GM21367 (cell line): ENCODE measurements around the gene SLC4A7.
A peak's percentile ranks its signal among the peaks of the same experiment; 100 is the strongest.
"Not testable (repeated sequence)": the region's sequence is repeated elsewhere in the genome, so short reads cannot be mapped to it uniquely, and the experiment has no call there.

Source experiments
- ATAC-seq: cut with Tn5 transposase; IDR thresholded peaks from one replicate; pipeline ENCODE4 v1.9.1; 2021; ENCODE audit not compliant: unreplicated experiment

The SLC4A7 gene

GRCh38 chr3:27487383-27487782 lies 3.2 kb upstream of the SLC4A7 start:
- ATAC-seq, result no peak

DNA sequence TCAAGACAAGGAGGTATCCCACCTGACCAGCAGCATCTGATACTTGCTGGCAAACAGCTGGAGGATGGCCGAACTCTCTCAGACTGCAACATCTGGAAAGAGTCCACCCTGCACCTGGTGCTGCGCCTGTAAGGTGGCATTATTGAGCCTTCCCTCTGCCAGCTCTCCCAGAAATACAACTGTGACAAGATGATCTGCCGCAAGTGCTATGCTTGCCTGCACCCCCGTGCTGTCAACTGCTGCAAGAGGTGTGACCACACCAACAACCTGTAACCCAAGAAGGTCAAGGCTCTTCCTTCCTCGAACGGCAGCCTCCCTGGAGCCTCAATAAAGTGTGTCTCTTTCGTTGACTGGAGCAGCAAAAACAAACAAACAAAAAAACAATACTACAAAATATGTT lies 2.2 kb upstream of the SLC4A7 start:
- no peak for ATAC-seq

- no peak for ATAC-seq
Observed at GRCh38 chr3:27485866-27486265, 1.7 kb upstream of the SLC4A7 start.

GRCh38 chr3:27483117-27484014 lies 818 bp downstream of the SLC4A7 start:
- peak; percentile 23 for ATAC-seq

DNA sequence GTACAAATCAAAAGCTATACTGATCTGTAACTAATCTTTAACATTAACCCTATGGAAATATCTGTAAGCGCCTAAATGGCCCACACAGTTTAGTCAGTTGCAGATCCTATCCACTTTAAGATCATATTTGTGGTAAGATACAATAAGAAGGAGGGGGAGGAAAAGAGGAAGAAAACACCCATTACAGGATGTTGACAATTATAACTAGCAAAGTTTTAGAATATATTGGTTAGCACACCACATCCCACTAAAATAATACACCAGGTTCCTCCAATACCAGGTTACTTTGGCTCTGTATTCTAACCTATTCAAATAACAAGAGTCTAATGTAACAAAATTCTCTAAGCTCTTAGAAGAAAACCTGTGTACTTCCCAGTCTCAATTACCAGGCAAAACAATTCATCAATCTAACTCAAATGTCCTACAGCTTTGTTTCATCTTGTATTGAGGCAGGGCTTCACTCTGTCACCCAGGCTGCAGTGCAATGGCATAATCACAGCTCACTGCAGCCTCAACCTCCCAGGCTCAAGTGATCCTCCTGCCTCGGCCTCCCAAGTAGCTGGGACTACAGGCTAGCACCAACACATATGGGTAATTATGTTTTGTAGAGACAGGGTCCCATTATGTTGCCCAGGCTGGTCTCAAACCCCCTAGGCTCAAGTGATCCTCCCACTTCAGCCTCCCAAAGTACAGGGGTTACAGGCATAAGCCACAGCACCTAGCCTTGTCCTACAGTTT lies 4.2 kb downstream of the SLC4A7 start:
- no peak for ATAC-seq

DNA sequence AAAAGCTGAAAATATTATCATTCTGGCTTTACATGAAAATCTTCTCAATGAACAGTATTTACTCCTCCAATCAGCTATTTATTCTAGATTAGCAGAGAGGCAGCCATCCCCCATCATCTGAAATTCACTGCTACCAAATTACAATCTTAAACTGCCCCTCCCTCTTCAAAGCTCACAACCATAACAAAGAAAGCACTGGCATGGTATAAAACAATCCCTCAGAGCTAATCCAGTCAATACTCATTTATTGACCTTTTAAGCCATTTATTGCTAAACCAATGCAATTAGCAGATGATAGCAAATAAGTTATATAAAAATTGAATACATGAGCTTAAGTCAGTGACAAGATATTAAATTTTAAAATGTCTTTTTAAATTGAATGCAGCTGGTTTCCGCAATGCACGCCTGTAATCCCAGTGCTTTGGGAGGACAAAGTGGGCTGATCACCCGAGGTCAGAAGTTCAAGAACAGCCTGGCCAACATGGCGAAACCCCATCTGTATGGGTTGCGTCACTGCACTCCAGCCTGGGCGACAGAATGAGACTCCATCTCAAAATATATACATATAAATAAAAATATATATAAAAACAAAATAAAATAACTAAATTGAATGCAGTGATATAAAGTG lies 12.1 kb downstream of the SLC4A7 start:
- ATAC-seq, result no peak

- no peak for ATAC-seq
Observed at GRCh38 chr3:27468283-27468886, 15.8 kb downstream of the SLC4A7 start.

DNA sequence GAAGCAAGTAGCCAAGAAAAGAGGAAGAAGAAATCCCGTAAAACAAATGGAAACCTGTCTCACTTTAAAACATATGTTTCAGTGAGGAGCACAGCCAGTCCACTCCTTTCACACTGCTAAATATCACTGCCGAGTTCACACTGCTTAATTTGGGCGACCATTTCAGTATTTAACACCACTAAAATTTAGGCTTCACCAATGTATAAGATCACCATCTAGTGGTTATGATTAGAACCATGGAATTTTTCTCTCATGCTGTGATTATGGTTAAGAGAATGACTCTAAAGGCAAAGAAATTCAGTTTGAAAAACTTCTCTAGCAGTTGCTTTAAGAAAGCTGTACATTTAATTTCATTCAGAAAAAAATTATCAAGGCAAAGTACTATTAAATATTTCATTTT lies 16.6 kb downstream of the SLC4A7 start:
- ATAC-seq, result peak; percentile 96

GRCh38 chr3:27464646-27465045 lies 19.5 kb downstream of the SLC4A7 start:
- ATAC-seq, result no peak

- ATAC-seq, result no peak
Observed at GRCh38 chr3:27462228-27462627, 22.0 kb downstream of the SLC4A7 start.

GRCh38 chr3:27458929-27459328 lies 25.3 kb downstream of the SLC4A7 start:
- no peak for ATAC-seq

GRCh38 chr3:27456554-27456953 lies 27.6 kb downstream of the SLC4A7 start:
- ATAC-seq, result no peak

GRCh38 chr3:27454914-27455313 lies 29.3 kb downstream of the SLC4A7 start:
- ATAC-seq, result peak; percentile 85

DNA sequence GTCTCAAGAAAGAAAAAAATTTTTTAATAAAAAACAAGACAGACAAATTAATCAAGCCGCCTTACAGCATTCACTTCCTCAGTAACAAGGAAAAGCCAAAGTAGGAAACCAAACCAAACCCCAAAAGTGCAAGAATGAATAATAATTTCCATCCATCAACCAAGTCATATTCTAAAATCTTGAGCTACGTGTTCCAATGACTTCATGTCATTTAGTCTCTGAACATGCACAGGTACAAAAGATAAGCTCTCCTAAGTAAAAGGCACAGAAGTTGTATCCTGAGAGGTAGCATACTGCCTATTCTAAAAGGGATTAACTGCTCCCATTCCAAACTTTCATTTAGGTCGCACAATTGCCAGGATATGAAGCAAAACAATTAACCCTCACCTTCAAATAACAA lies 29.7 kb downstream of the SLC4A7 start:
- ATAC-seq, result no peak

- no peak for ATAC-seq
Observed at GRCh38 chr3:27452368-27453090, 31.7 kb downstream of the SLC4A7 start.

GRCh38 chr3:27451842-27452241 lies 32.3 kb downstream of the SLC4A7 start:
- no peak for ATAC-seq

- no peak for ATAC-seq
Observed at GRCh38 chr3:27451251-27451650, 32.9 kb downstream of the SLC4A7 start.

- no peak for ATAC-seq
Observed at GRCh38 chr3:27449530-27450150, 34.5 kb downstream of the SLC4A7 start.

- not testable (repeated sequence) for ATAC-seq
Observed at GRCh38 chr3:27442995-27443394, 41.2 kb downstream of the SLC4A7 start.

- not testable (repeated sequence) for ATAC-seq
Observed at GRCh38 chr3:27438352-27438751, 45.8 kb downstream of the SLC4A7 start.
